GOT3 (cell line): ENCODE data around the gene OCA2.
"Not testable (repeated sequence)": the region's sequence is repeated elsewhere in the genome, so short reads cannot be mapped to it uniquely, and the experiment has no call there.

Source experiments
- DNase-seq: peaks from one replicate; lab custom pipeline; 2025; ENCODE audit warnings: mixed read lengths; lab: John Stamatoyannopoulos, UW

OCA2 gene

GRCh38 chr15:28023422-28023821, 75.7 kb downstream of the OCA2 start:
- DNase-seq, result no peak

GRCh38 chr15:28022961-28023360, 76.2 kb downstream of the OCA2 start:
- no peak for DNase-seq

- DNase-seq, result no peak
Measured at GRCh38 chr15:28022181-28022580, 76.9 kb downstream of the OCA2 start.

GRCh38 chr15:28021281-28022039, 77.7 kb downstream of the OCA2 start:
- DNase-seq, result no peak

- DNase-seq, result no peak
Measured at GRCh38 chr15:28020644-28021043, 78.5 kb downstream of the OCA2 start.

- DNase-seq, result no peak
Measured at GRCh38 chr15:28019594-28020309, 79.4 kb downstream of the OCA2 start.

GRCh38 chr15:28018291-28019044, 80.6 kb downstream of the OCA2 start:
- no peak for DNase-seq

GRCh38 chr15:28017423-28017924, 81.6 kb downstream of the OCA2 start:
- DNase-seq, result no peak

GRCh38 chr15:28015855-28016254, 83.3 kb downstream of the OCA2 start:
- no peak for DNase-seq

GRCh38 chr15:28014623-28015200, 84.4 kb downstream of the OCA2 start:
- no peak for DNase-seq

GRCh38 chr15:28013976-28014375, 85.1 kb downstream of the OCA2 start:
- no peak for DNase-seq

- no peak for DNase-seq
Measured at GRCh38 chr15:28013480-28013879, 85.6 kb downstream of the OCA2 start.

GRCh38 chr15:28012231-28012630, 86.9 kb downstream of the OCA2 start:
- DNase-seq, result no peak

- not testable (repeated sequence) for DNase-seq
Measured at GRCh38 chr15:28008175-28008574, 90.9 kb downstream of the OCA2 start.

GRCh38 chr15:28006116-28006905, 92.8 kb downstream of the OCA2 start:
- DNase-seq, result no peak

- no peak for DNase-seq
Measured at GRCh38 chr15:28005004-28005527, 94.0 kb downstream of the OCA2 start.

GRCh38 chr15:28004143-28005003, 94.7 kb downstream of the OCA2 start:
- DNase-seq, result no peak

- DNase-seq, result no peak
Measured at GRCh38 chr15:28003302-28004037, 95.6 kb downstream of the OCA2 start.

GRCh38 chr15:28002867-28003266, 96.2 kb downstream of the OCA2 start:
- no peak for DNase-seq
